Neural cell (in vitro differentiated cells): ENCODE measurements around the gene YWHAQ. TPM values are rescaled to one million over a fixed set of nuclear protein-coding genes. Genes with fewer than 3 reads are reported as not detected.

Source experiments
- H2AFZ ChIP-seq: fragments of 200-600, 300-800 bp; sonication (generic), shearing (Covaris generic); 2 replicates; pipeline ENCODE4 v1.6.0; 2014; ENCODE audit warnings: low read depth, mild to moderate bottlenecking, antibody characterized with exemption, low read length, moderate library complexity
- H3F3A ChIP-seq: fragments of 200-600 bp; shearing (Covaris generic); 2 replicates; pipeline ENCODE4 v1.6.1; 2016; ENCODE audit warnings: mild to moderate bottlenecking, moderate library complexity, mixed read lengths, antibody characterized with exemption, low read length; ENCODE audit not compliant: insufficient read depth, poor library complexity, severe bottlenecking
- H3K27ac ChIP-seq: fragments of 200-600, 300-800 bp; sonication (generic), shearing (Covaris generic); 2 replicates; pipeline ENCODE4 v1.5.1; 2014; ENCODE audit warnings: mild to moderate bottlenecking, low read length, moderate library complexity
- H3K27me3 ChIP-seq: fragments of 300-800, 200-600 bp; sonication (generic), shearing (Covaris generic); 2 replicates; pipeline ENCODE4 v1.6.0; 2014; ENCODE audit warnings: mild to moderate bottlenecking, low read depth, low read length, moderate library complexity; ENCODE audit not compliant: insufficient read depth
- H3K36me3 ChIP-seq: fragments of 300-800, 200-600 bp; sonication (generic), shearing (Covaris generic); 2 replicates; pipeline ENCODE4 v1.5.1; 2014; ENCODE audit warnings: mild to moderate bottlenecking, antibody characterized with exemption, low read length, moderate library complexity; ENCODE audit not compliant: insufficient read depth
- H3K4me2 ChIP-seq: fragments of 300-800, 200-600 bp; sonication (generic), shearing (Covaris generic); 2 replicates; pipeline ENCODE4 v1.6.0; 2014; ENCODE audit warnings: mild to moderate bottlenecking, low read length
- H3K4me3 ChIP-seq: fragments of 300-800, 200-600 bp; sonication (generic), shearing (Covaris generic); 2 replicates; pipeline ENCODE4 v1.5.1; 2014; ENCODE audit warnings: mild to moderate bottlenecking, low read length, moderate library complexity
- H3K79me2 ChIP-seq: fragments of 200-600 bp; shearing (Covaris generic); replicated peaks from 2 replicates; pipeline ENCODE4 v1.6.0; 2014; ENCODE audit warnings: mild to moderate bottlenecking, low read length, moderate library complexity; ENCODE audit not compliant: insufficient read depth
- H3K9ac ChIP-seq: fragments of 300-800, 200-600 bp; sonication (generic), shearing (Covaris generic); 2 replicates; pipeline ENCODE4 v1.6.1; 2016; ENCODE audit warnings: mild to moderate bottlenecking, low read length, mixed read lengths
- H3K9me2 ChIP-seq: fragments of 200-600 bp; shearing (Covaris generic); 2 replicates; pipeline ENCODE4 v1.6.1; 2016; ENCODE audit warnings: mild to moderate bottlenecking, low read length, mixed read lengths; ENCODE audit not compliant: insufficient read depth
- H3K9me3 ChIP-seq: fragments of 200-600, 300-800 bp; sonication (generic), shearing (Covaris generic); 2 replicates; pipeline ENCODE4 v1.6.1; 2016; ENCODE audit warnings: mild to moderate bottlenecking, mixed run types, low read length, moderate library complexity, mixed read lengths
- H4K20me1 ChIP-seq: fragments of 200-600 bp; shearing (Covaris generic); 2 replicates; pipeline ENCODE4 v1.6.1; 2016; ENCODE audit warnings: mild to moderate bottlenecking, mixed run types; ENCODE audit not compliant: insufficient read depth
- CTCF ChIP-seq: fragments of 450-650 bp; IDR thresholded peaks from 2 replicates; pipeline ENCODE4 v1.5.1; 2014; ENCODE audit warnings: antibody characterized with exemption, mild to moderate bottlenecking, moderate library complexity; ENCODE audit not compliant: poor library complexity, severe bottlenecking
- EP300 ChIP-seq: fragments of 450-650 bp; conservative IDR thresholded peaks from 2 replicates; pipeline ENCODE4 v1.6.1; 2014; ENCODE audit warnings: antibody characterized with exemption, mild to moderate bottlenecking, moderate library complexity; ENCODE audit not compliant: poor library complexity, severe bottlenecking
- EZH2 ChIP-seq: fragments of 200-600, 300-800 bp; shearing (Covaris generic), sonication (generic); IDR thresholded peaks from 2 replicates; pipeline ENCODE4 v1.6.1; 2014; ENCODE audit warnings: antibody characterized with exemption, low read length, borderline replicate concordance, mild to moderate bottlenecking; ENCODE audit not compliant: insufficient read depth, poor library complexity, severe bottlenecking
- MXI1 ChIP-seq: fragments of 450-650 bp; conservative IDR thresholded peaks from 2 replicates; pipeline ENCODE4 v1.6.1; 2014; ENCODE audit warnings: antibody characterized with exemption, mild to moderate bottlenecking; ENCODE audit not compliant: poor library complexity, severe bottlenecking
- POLR2AphosphoS5 ChIP-seq: IDR thresholded peaks from 2 replicates; pipeline ENCODE4 v1.6.1; 2012
- RAD21 ChIP-seq: fragments of 450-650 bp; conservative IDR thresholded peaks from 2 replicates; pipeline ENCODE4 v1.6.1; 2014; ENCODE audit warnings: antibody characterized with exemption, mild to moderate bottlenecking, moderate library complexity
- REST ChIP-seq: IDR thresholded peaks from 2 replicates; pipeline ENCODE4 v1.6.1; 2012; ENCODE audit warnings: borderline replicate concordance
- SMC3 ChIP-seq: fragments of 450-650 bp; conservative IDR thresholded peaks from 2 replicates; pipeline ENCODE4 v1.6.1; 2014; ENCODE audit warnings: antibody characterized with exemption, mild to moderate bottlenecking, moderate library complexity; ENCODE audit not compliant: poor library complexity
- TAF1 ChIP-seq: IDR thresholded peaks from 2 replicates; pipeline ENCODE4 v1.6.1; 2012; ENCODE audit warnings: low read depth
- polyA plus RNA-seq: library from polyadenylated mRNA; depleted of rRNA; stranded (reverse); fragments of >200 nt; gene quantifications from 2 replicates; pipeline ENCODE4 v1.2.3, GENCODE V29; 2014

The YWHAQ gene
- polyA plus RNA-seq, 1 donor from 2014 or later, result 1,446 TPM

GRCh38 chr2:9664365-9664764 is 33.6 kb upstream of the YWHAQ start:
- H3K9me3 ChIP-seq, result no peaks in the 10 kb centered on the region
- no peaks in the 10 kb centered on the region for H3K79me2 ChIP-seq
- no peaks in the 10 kb centered on the region for H4K20me1 ChIP-seq
- no peak overlapping the region for H3K4me3 ChIP-seq
- H3K9me2 ChIP-seq, result no peaks in the 10 kb centered on the region
- H3F3A ChIP-seq, result no peaks in the 10 kb centered on the region
- no peak for TF ChIP-seq REST
- no peak for TF ChIP-seq EP300
- no peak for TF ChIP-seq TAF1
- TF ChIP-seq EZH2, result no peak
- TF ChIP-seq RAD21, result no peak
- no peak for TF ChIP-seq MXI1
- no peak for TF ChIP-seq SMC3
- TF ChIP-seq POLR2AphosphoS5, result no peak
- no peak for TF ChIP-seq CTCF
- H3K27ac ChIP-seq, result no peak overlapping the region
- H3K27me3 ChIP-seq, result no peaks in the 10 kb centered on the region
- no peaks in the 10 kb centered on the region for H3K36me3 ChIP-seq
- H3K9ac ChIP-seq, result no peak overlapping the region
- H3K4me2 ChIP-seq, result no peak overlapping the region
- H2AFZ ChIP-seq, result no peak overlapping the region

- no peaks in the 10 kb centered on the region for H3K9me2 ChIP-seq
- H3K9me3 ChIP-seq, result no peaks in the 10 kb centered on the region
- H3F3A ChIP-seq, result no peaks in the 10 kb centered on the region
- H3K27ac ChIP-seq, result no peak overlapping the region
- H3K79me2 ChIP-seq, result no peaks in the 10 kb centered on the region
- no peak overlapping the region for H3K4me2 ChIP-seq
- no peak overlapping the region for H3K4me3 ChIP-seq
- H2AFZ ChIP-seq, result no peak overlapping the region
- TF ChIP-seq REST (no peak), POLR2AphosphoS5 (no peak), SMC3 (no peak), RAD21 (no peak), TAF1 (no peak), CTCF (no peak), EZH2 (no peak)
- no peaks in the 10 kb centered on the region for H4K20me1 ChIP-seq
- H3K9ac ChIP-seq, result no peak overlapping the region
- H3K36me3 ChIP-seq, result no peaks in the 10 kb centered on the region
- no peaks in the 10 kb centered on the region for H3K27me3 ChIP-seq
These were observed 32.4 kb upstream of the YWHAQ start for GRCh38 chr2:9663008-9663879.
